NCI-H526 treated with DMSO at 0.1 percent for 48 hours (cell line): ENCODE results near the gene ARSA.
A peak's percentile ranks its signal among the peaks of the same experiment; 100 is the strongest.
"Not testable (repeated sequence)": the region's sequence is repeated elsewhere in the genome, so short reads cannot be mapped to it uniquely, and the experiment has no call there.

Source experiments
- DNase-seq: peaks from one replicate; lab custom pipeline; 2025; lab: John Stamatoyannopoulos, UW

ARSA gene

GRCh38 chr22:50621948-50622722 is 5.8 kb downstream of the ARSA start:
- no peak for DNase-seq

- DNase-seq = no peak
Observed at GRCh38 chr22:50621356-50621880, 6.5 kb downstream of the ARSA start.

- DNase-seq = peak; percentile 19
Observed at GRCh38 chr22:50620593-50621355, 7.2 kb downstream of the ARSA start.

- not testable (repeated sequence) for DNase-seq
Observed at GRCh38 chr22:50614296-50614695, 13.7 kb downstream of the ARSA start.

GRCh38 chr22:50613291-50613981 is 14.5 kb downstream of the ARSA start:
- no peak for DNase-seq

GRCh38 chr22:50612528-50613221 is 15.3 kb downstream of the ARSA start:
- no peak for DNase-seq

GRCh38 chr22:50612168-50612527 is 15.8 kb downstream of the ARSA start:
- DNase-seq = no peak

GRCh38 chr22:50611341-50612060 is 16.5 kb downstream of the ARSA start:
- no peak for DNase-seq

- DNase-seq = no peak
Observed at GRCh38 chr22:50610581-50610980, 17.4 kb downstream of the ARSA start.

GRCh38 chr22:50610041-50610451 is 17.9 kb downstream of the ARSA start:
- no peak for DNase-seq

GRCh38 chr22:50609599-50609998 is 18.4 kb downstream of the ARSA start:
- no peak for DNase-seq

GRCh38 chr22:50608996-50609395 is 19.0 kb downstream of the ARSA start:
- DNase-seq = no peak

GRCh38 chr22:50608058-50608840 is 19.7 kb downstream of the ARSA start:
- not testable (repeated sequence) for DNase-seq

GRCh38 chr22:50607659-50608020 is 20.3 kb downstream of the ARSA start:
- DNase-seq = no peak

- no peak for DNase-seq
Observed at GRCh38 chr22:50606946-50607658, 20.9 kb downstream of the ARSA start.

- DNase-seq = no peak
Observed at GRCh38 chr22:50606165-50606945, 21.6 kb downstream of the ARSA start.

GRCh38 chr22:50605613-50606074 is 22.3 kb downstream of the ARSA start:
- no peak for DNase-seq

GRCh38 chr22:50605002-50605612 is 22.8 kb downstream of the ARSA start:
- DNase-seq = no peak
